HG03103 (cell line): ENCODE measurements around the gene CDK8.
"Not testable (repeated sequence)": the region's sequence is repeated elsewhere in the genome, so short reads cannot be mapped to it uniquely, and the experiment has no call there.

Experiments
- ATAC-seq: cut with Tn5 transposase; IDR thresholded peaks from one replicate; pipeline ENCODE4 v1.9.1; 2021; ENCODE audit warnings: low read depth; ENCODE audit not compliant: unreplicated experiment

The CDK8 gene

GRCh38 chr13:26310003-26310402, 56.1 kb downstream of the CDK8 start:
- no peak for ATAC-seq

GRCh38 chr13:26310470-26310869, 56.5 kb downstream of the CDK8 start:
- no peak for ATAC-seq

- ATAC-seq, result not testable (repeated sequence)
Observed at GRCh38 chr13:26312019-26312418, 58.1 kb downstream of the CDK8 start.

- not testable (repeated sequence) for ATAC-seq
Observed at GRCh38 chr13:26316095-26316494, 62.2 kb downstream of the CDK8 start.

GRCh38 chr13:26320766-26321165, 66.8 kb downstream of the CDK8 start:
- no peak for ATAC-seq

- no peak for ATAC-seq
Observed at GRCh38 chr13:26323127-26323526, 69.2 kb downstream of the CDK8 start.

GRCh38 chr13:26323764-26324163, 69.8 kb downstream of the CDK8 start:
- no peak for ATAC-seq

- no peak for ATAC-seq
Observed at GRCh38 chr13:26324294-26324693, 70.4 kb downstream of the CDK8 start.

- ATAC-seq, result no peak
Observed at GRCh38 chr13:26324867-26325266, 70.9 kb downstream of the CDK8 start.

- ATAC-seq, result no peak
Observed at GRCh38 chr13:26325876-26326275, 71.9 kb downstream of the CDK8 start.

GRCh38 chr13:26326562-26326961, 72.6 kb downstream of the CDK8 start:
- no peak for ATAC-seq

GRCh38 chr13:26327940-26328725, 74.2 kb downstream of the CDK8 start:
- no peak for ATAC-seq

GRCh38 chr13:26335158-26335557, 81.2 kb downstream of the CDK8 start:
- no peak for ATAC-seq

- ATAC-seq, result no peak
Observed at GRCh38 chr13:26340807-26341206, 86.9 kb downstream of the CDK8 start.

GRCh38 chr13:26342898-26343297, 89.0 kb downstream of the CDK8 start:
- no peak for ATAC-seq

GRCh38 chr13:26343816-26344215, 89.9 kb downstream of the CDK8 start:
- no peak for ATAC-seq

- ATAC-seq, result no peak
Observed at GRCh38 chr13:26344980-26345379, 91.1 kb downstream of the CDK8 start.

GRCh38 chr13:26348966-26349365, 95.0 kb downstream of the CDK8 start:
- no peak for ATAC-seq

- ATAC-seq, result no peak
Observed at GRCh38 chr13:26362261-26362660, 108.3 kb downstream of the CDK8 start.

GRCh38 chr13:26370553-26370952, 116.6 kb downstream of the CDK8 start:
- no peak for ATAC-seq

- ATAC-seq, result no peak
Observed at GRCh38 chr13:26372747-26373146, 118.8 kb downstream of the CDK8 start.

- ATAC-seq, result no peak
Observed at GRCh38 chr13:26376430-26376829, 122.5 kb downstream of the CDK8 start.

- ATAC-seq, result no peak
Observed at GRCh38 chr13:26377038-26377437, 123.1 kb downstream of the CDK8 start.
